Uterus (tissue), 4 donors: ENCODE data around the gene CCL15. TPM values are rescaled to one million over a fixed set of nuclear protein-coding genes. Genes with fewer than 3 reads are reported as not detected.

Experiments used
- DNase-seq, 2 donors: peaks; one replicate each; pipeline ENCODE4 v3.0.0-alpha.2; 2019 to 2020
- H3K27ac ChIP-seq, 2 donors: fragments of 200-600 bp; sonication (generic); 1 replicate in 1 of 2; 2 replicates in 1 of 2; pipeline ENCODE4 v1.5.1; 2016 to 2018
- H3K27me3 ChIP-seq, 2 donors: fragments of 200-600 bp; sonication (generic); one replicate each; pipeline ENCODE4 v1.5.1; 2018 to 2019; ENCODE audit warnings: control low read depth in 1 of 2
- H3K36me3 ChIP-seq, 2 donors: fragments of 200-600 bp; sonication (generic); one replicate each; pipeline ENCODE4 v1.5.1; 2019; ENCODE audit warnings: control low read depth in 1 of 2
- H3K4me1 ChIP-seq, 2 donors: fragments of 200-600 bp; sonication (generic); one replicate each; pipeline ENCODE4 v1.5.1; 2018 to 2019; ENCODE audit warnings: control low read depth in 1 of 2
- H3K4me3 ChIP-seq, 2 donors: fragments of 200-600 bp; sonication (generic); 1 replicate in 1 of 2; 2 replicates in 1 of 2; pipeline ENCODE4 v1.5.1; 2018 to 2019; ENCODE audit warnings: mild to moderate bottlenecking in 1 of 2
- H3K9me3 ChIP-seq, 2 donors: fragments of 200-600 bp; sonication (generic); one replicate each; pipeline ENCODE4 v1.5.1; 2019; ENCODE audit warnings: control low read depth in 1 of 2
- CTCF ChIP-seq, 4 experiments: fragments of 200-600 bp in 2 of 4; fragments of 450-650 bp in 2 of 4; sonication (generic) in 2 of 4; IDR thresholded peaks; one replicate each; pipeline ENCODE4 v1.5.1; 2016 to 2019; ENCODE audit warnings: antibody characterized with exemption in 4 of 4, mild to moderate bottlenecking in 2 of 4, moderate library complexity in 1 of 4
- POLR2A ChIP-seq, 2 donors: fragments of 450-650 bp; IDR thresholded peaks; one replicate each; pipeline ENCODE4 v1.6.1; 2016; ENCODE audit warnings: antibody characterized with exemption in 2 of 2, mild to moderate bottlenecking in 1 of 2, moderate library complexity in 1 of 2
- intact Hi-C: fragments of 100-400 bp; cut with DNase I; formaldehyde crosslinking; loops from one replicate; pipeline ENCODE4 v1.15.1; 2023; ENCODE audit warnings: low total_unique reads
- total RNA-seq, 4 donors: library from RNA; depleted of rRNA in 3 of 4; stranded (reverse); fragments of >200 nt in 3 of 4; gene quantifications; one replicate each; pipeline versions ENCODE4 v1.1.0 to v1.2.4, GENCODE V29; 2014 to 2023
- donor health status: DM: yes; HTN: yes; CAD: no.

CCL15 gene
- total RNA-seq, 4 donors from 2014 or later: 1.4 TPM; not detected in 3

GRCh38 chr17:36030956-36031355, 29.6 kb upstream of the CCL15 start:
- Histone ChIP-seq H3K36me3 (no peaks in the 10 kb centered on the region), H3K9me3 (no peaks in the 10 kb centered on the region), H3K4me1 (no peaks in the 10 kb centered on the region), H3K4me3 (no peak overlapping the region), H3K27ac (no peak overlapping the region), H3K27me3 (no peaks in the 10 kb centered on the region)
- no peak for DNase-seq
- intact Hi-C loops: no loop called here
- TF ChIP-seq POLR2A (IDR thresholded peaks at IDR 0.05) (no peak), CTCF (IDR thresholded peaks at IDR 0.05) (no peak)

- Histone ChIP-seq H3K36me3 (no peaks in the 10 kb centered on the region), H3K27ac (no peak overlapping the region), H3K4me1 (no peaks in the 10 kb centered on the region), H3K9me3 (no peaks in the 10 kb centered on the region), H3K27me3 (no peaks in the 10 kb centered on the region), H3K4me3 (no peak overlapping the region)
- no peak for DNase-seq
- TF ChIP-seq POLR2A (IDR thresholded peaks at IDR 0.05): no peak
- TF ChIP-seq CTCF (IDR thresholded peaks at IDR 0.05): no peak
- intact Hi-C loops: no loop called here
Observed at GRCh38 chr17:36027761-36028160, 26.4 kb upstream of the CCL15 start.

GRCh38 chr17:36024106-36024869, 22.9 kb upstream of the CCL15 start:
- H3K4me1 ChIP-seq: no peaks in the 10 kb centered on the region
- no peaks in the 10 kb centered on the region for H3K36me3 ChIP-seq

GRCh38 chr17:36019423-36019822, 18.1 kb upstream of the CCL15 start:
- H3K4me3 ChIP-seq: no peak overlapping the region
- no peak for DNase-seq
- H3K27ac ChIP-seq: no peak overlapping the region
- intact Hi-C loops: no loop called here
- H3K36me3 ChIP-seq: no peaks in the 10 kb centered on the region
- no peaks in the 10 kb centered on the region for H3K9me3 ChIP-seq
- no peaks in the 10 kb centered on the region for H3K4me1 ChIP-seq
- no peaks in the 10 kb centered on the region for H3K27me3 ChIP-seq
- TF ChIP-seq POLR2A (IDR thresholded peaks at IDR 0.05) (no peak), CTCF (IDR thresholded peaks at IDR 0.05) (no peak)

More at GRCh38 chr17:36024106-36024869, 22.9 kb upstream of the CCL15 start:
- Histone ChIP-seq H3K9me3 (no peaks in the 10 kb centered on the region), H3K27ac (no peak overlapping the region), H3K27me3 (no peaks in the 10 kb centered on the region), H3K4me3 (no peak overlapping the region)
- DNase-seq: no peak
- TF ChIP-seq CTCF (IDR thresholded peaks at IDR 0.05) (no peak), POLR2A (IDR thresholded peaks at IDR 0.05) (no peak)
- intact Hi-C loops: no loop called here

- Histone ChIP-seq H3K4me3 (no peak within 1 kb of the TSS), H3K27ac (no peak within 1 kb of the TSS), H3K27me3 (no peaks in the 10 kb centered on the region), H3K36me3 (no peaks in the 10 kb centered on the region), H3K4me1 (no peaks in the 10 kb centered on the region), H3K9me3 (no peaks in the 10 kb centered on the region)
- intact Hi-C loops: no loop called here
- DNase-seq: no peak
- TF ChIP-seq CTCF (IDR thresholded peaks at IDR 0.05) (no peak), POLR2A (IDR thresholded peaks at IDR 0.05) (no peak)
Observed at GRCh38 chr17:36017799-36018198, 16.4 kb upstream of the CCL15 start, which contains the start of gene CCL23. CCL23 (minus strand) TSS chr17:36017972; CDS start chr17:36017897, 75 bp downstream.
